Keratinocyte (primary cell): ENCODE data around the gene TMTC2.

Experiments used
- EZH2 ChIP-seq: IDR thresholded peaks from one replicate; pipeline ENCODE4 v1.6.1; 2012; ENCODE audit warnings: inconsistent platforms, mild to moderate bottlenecking, low read length, moderate library complexity
- TF ChIP-seq, protein P1 (sequence below), 3 experiments: IDR thresholded peaks in 1 of 3; conservative IDR thresholded peaks in 1 of 3; optimal IDR thresholded peaks in 1 of 3; 2 replicates in 2 of 3; 3 replicates in 1 of 3; pipeline versions ENCODE3 to v1.5.1; 2011; ENCODE audit warnings: low read length in 3 of 3, mild to moderate bottlenecking in 3 of 3, moderate library complexity in 2 of 3, control low read depth in 1 of 3, inconsistent platforms in 1 of 3; ENCODE audit not compliant: insufficient read depth in 2 of 3; ENCODE audit errors: extremely low read depth in 1 of 3

DNA sequence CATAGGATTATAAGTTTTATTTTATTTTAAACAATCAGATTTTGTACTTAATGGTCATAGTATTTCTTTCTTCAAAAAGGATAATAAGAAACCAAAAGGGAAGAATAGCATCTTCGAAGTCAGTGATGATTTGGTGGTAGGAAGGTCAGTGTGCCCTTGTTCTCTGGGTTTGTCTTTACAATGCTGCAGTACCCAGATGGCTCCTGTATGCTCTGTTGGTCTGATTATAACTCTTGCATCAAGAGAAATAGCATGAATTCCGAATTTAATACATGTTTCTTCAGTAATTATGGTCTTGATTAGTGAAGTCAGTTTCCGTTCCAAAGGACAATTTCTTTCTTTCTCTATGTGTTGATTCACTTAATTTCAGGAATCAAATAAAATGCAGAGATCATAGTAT is 180.2 kb downstream of the TMTC2 start:
- TF ChIP-seq, protein P1, sequence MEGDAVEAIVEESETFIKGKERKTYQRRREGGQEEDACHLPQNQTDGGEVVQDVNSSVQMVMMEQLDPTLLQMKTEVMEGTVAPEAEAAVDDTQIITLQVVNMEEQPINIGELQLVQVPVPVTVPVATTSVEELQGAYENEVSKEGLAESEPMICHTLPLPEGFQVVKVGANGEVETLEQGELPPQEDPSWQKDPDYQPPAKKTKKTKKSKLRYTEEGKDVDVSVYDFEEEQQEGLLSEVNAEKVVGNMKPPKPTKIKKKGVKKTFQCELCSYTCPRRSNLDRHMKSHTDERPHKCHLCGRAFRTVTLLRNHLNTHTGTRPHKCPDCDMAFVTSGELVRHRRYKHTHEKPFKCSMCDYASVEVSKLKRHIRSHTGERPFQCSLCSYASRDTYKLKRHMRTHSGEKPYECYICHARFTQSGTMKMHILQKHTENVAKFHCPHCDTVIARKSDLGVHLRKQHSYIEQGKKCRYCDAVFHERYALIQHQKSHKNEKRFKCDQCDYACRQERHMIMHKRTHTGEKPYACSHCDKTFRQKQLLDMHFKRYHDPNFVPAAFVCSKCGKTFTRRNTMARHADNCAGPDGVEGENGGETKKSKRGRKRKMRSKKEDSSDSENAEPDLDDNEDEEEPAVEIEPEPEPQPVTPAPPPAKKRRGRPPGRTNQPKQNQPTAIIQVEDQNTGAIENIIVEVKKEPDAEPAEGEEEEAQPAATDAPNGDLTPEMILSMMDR (optimal IDR thresholded peaks at IDR 0.05 in 1 of 3, IDR thresholded peaks at IDR 0.05 in 1 of 3, conservative IDR thresholded peaks at IDR 0.05 in 1 of 3; ENCODE audit: extremely low read depth in 1 of 3, insufficient read depth in 2 of 3, low read length in 3 of 3) = no peak
- no peak for TF ChIP-seq EZH2
